H1 (cell line): ENCODE results near the gene ZGLP1.

ENCODE experiments used
- EP300 ChIP-seq, 2 experiments: IDR thresholded peaks; 1 replicate in 1 of 2; 2 replicates in 1 of 2; pipeline ENCODE4 v1.6.1; 2011 to 2012; ENCODE audit warnings: low read depth in 2 of 2, low read length in 2 of 2, mild to moderate bottlenecking in 2 of 2, borderline replicate concordance in 1 of 2, inconsistent platforms in 1 of 2, moderate library complexity in 1 of 2
- HDAC2 ChIP-seq, 2 experiments: fragments of 300-600 bp in 1 of 2; sonication (generic) in 1 of 2; IDR thresholded peaks; 2 replicates each; pipeline ENCODE4 v1.6.1; 2011 to 2012; ENCODE audit warnings: low read depth in 2 of 2, low read length in 2 of 2, mild to moderate bottlenecking in 2 of 2, moderate library complexity in 2 of 2, borderline replicate concordance in 1 of 2, inconsistent platforms in 1 of 2
- POLR2A ChIP-seq, 2 experiments: IDR thresholded peaks; 1 replicate in 1 of 2; 2 replicates in 1 of 2; pipeline ENCODE4 v1.6.1; 2011; ENCODE audit warnings: low read depth in 2 of 2, low read length in 2 of 2, mild to moderate bottlenecking in 2 of 2; ENCODE audit errors: control extremely low read depth in 1 of 2
- POLR2AphosphoS5 ChIP-seq: IDR thresholded peaks from 2 replicates; pipeline ENCODE4 v1.6.1; 2011; ENCODE audit warnings: low read depth, low read length
- RAD21 ChIP-seq, 2 experiments: IDR thresholded peaks in 1 of 2; conservative IDR thresholded peaks in 1 of 2; 2 replicates each; pipeline ENCODE4 v1.6.1; 2011; ENCODE audit warnings: low read depth in 2 of 2, low read length in 2 of 2, improper control_type of control experiment in 1 of 2, inconsistent platforms in 1 of 2, mild to moderate bottlenecking in 1 of 2, moderate library complexity in 1 of 2
- SIX5 ChIP-seq: IDR thresholded peaks from 2 replicates; pipeline ENCODE4 v1.6.1; 2011; ENCODE audit warnings: mild to moderate bottlenecking, low read depth, low read length
- SP1 ChIP-seq: IDR thresholded peaks from 2 replicates; pipeline ENCODE4 v1.6.1; 2011; ENCODE audit warnings: low read depth, low read length
- SRF ChIP-seq: IDR thresholded peaks from 2 replicates; pipeline ENCODE4 v1.6.1; 2011; ENCODE audit warnings: mild to moderate bottlenecking, low read depth, low read length, moderate library complexity
- ZNF274 ChIP-seq: IDR thresholded peaks from 2 replicates; pipeline ENCODE4 v1.7.0; 2012; ENCODE audit warnings: low read length, borderline replicate concordance; ENCODE audit errors: extremely low read depth
- TF ChIP-seq, protein P1 (sequence below), 3 experiments: IDR thresholded peaks; 1 replicate in 2 of 3; 2 replicates in 1 of 3; pipeline versions ENCODE4 v1.5.1 to v1.6.1; 2011; ENCODE audit warnings: low read length in 3 of 3, mild to moderate bottlenecking in 3 of 3, inconsistent platforms in 2 of 3, low read depth in 1 of 3, moderate library complexity in 1 of 3; ENCODE audit not compliant: insufficient read depth in 1 of 3; ENCODE audit errors: control extremely low read depth in 1 of 3
- TF ChIP-seq, protein P2 (sequence below): IDR thresholded peaks from 2 replicates; pipeline ENCODE4 v1.6.1; 2012; ENCODE audit warnings: inconsistent platforms
- TF ChIP-seq, protein P3 (sequence below): IDR thresholded peaks from 2 replicates; pipeline ENCODE4 v1.6.1; 2011; ENCODE audit warnings: low read depth, mild to moderate bottlenecking, low read length; ENCODE audit not compliant: insufficient read depth

DNA sequence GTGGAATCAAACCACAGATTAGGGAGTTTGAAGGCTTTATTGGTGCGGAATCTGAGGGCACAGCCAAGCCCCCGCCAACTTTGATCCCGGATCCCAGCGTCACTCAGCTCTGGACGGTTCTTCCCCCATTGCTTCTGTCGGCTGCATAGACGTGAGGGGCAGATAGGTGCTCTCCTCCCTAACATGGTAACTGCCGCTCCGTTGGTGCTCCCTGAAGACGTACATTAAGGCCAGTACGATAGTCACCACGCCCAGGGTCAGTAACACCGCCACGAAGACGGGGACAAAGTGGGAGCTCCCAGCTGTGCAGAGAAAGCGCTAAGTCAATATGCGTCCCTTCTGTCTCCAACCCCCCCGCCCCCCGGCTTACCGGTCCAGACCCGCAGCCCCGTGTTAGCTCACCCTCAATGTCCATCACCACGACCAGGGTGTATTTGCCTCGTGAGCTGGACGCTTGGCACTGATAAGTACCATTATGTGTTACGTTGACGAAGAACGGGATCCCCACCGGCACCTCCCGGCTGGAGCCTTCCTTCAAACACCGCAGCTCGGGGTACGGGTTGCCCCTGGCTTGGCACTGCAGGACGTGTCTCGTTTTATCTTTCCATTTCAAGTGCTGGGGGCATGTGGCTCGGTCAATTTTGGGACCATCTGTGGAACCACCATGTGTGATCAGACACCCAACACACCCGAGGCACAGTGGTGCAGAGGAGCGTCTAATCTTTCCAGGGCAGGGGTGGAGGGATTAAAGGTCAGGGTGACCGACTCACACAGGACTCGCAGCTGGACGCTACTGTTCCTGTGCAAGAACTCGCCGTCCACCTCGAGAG, 24.4 kb upstream of the ZGLP1 start:
- TF ChIP-seq, protein P1, sequence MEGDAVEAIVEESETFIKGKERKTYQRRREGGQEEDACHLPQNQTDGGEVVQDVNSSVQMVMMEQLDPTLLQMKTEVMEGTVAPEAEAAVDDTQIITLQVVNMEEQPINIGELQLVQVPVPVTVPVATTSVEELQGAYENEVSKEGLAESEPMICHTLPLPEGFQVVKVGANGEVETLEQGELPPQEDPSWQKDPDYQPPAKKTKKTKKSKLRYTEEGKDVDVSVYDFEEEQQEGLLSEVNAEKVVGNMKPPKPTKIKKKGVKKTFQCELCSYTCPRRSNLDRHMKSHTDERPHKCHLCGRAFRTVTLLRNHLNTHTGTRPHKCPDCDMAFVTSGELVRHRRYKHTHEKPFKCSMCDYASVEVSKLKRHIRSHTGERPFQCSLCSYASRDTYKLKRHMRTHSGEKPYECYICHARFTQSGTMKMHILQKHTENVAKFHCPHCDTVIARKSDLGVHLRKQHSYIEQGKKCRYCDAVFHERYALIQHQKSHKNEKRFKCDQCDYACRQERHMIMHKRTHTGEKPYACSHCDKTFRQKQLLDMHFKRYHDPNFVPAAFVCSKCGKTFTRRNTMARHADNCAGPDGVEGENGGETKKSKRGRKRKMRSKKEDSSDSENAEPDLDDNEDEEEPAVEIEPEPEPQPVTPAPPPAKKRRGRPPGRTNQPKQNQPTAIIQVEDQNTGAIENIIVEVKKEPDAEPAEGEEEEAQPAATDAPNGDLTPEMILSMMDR (IDR thresholded peaks at IDR 0.05; ENCODE audit: control extremely low read depth in 1 of 3, insufficient read depth in 1 of 3, low read depth in 1 of 3, low read length in 3 of 3), result no peak; a peak in 1 of 4 replicates
- TF ChIP-seq POLR2AphosphoS5 (no peak), SP1 (no peak), EP300 (IDR thresholded peaks at IDR 0.05; ENCODE audit: borderline replicate concordance in 1 of 2, low read depth in 2 of 2, low read length in 2 of 2) (no peak), HDAC2 (IDR thresholded peaks at IDR 0.05; ENCODE audit: borderline replicate concordance in 1 of 2, low read depth in 2 of 2, low read length in 2 of 2) (no peak; a peak in 1 of 4 replicates), SRF (no peak), RAD21 (IDR thresholded peaks at IDR 0.05 in 1 of 2, conservative IDR thresholded peaks at IDR 0.05 in 1 of 2; ENCODE audit: low read depth in 2 of 2, low read length in 2 of 2) (no peak), POLR2A (IDR thresholded peaks at IDR 0.05; ENCODE audit: control extremely low read depth in 1 of 2, low read depth in 2 of 2, low read length in 2 of 2) (no peak; a peak in 1 of 3 replicates), SIX5 (no peak), ZNF274 (no peak)
- TF ChIP-seq, protein P2, sequence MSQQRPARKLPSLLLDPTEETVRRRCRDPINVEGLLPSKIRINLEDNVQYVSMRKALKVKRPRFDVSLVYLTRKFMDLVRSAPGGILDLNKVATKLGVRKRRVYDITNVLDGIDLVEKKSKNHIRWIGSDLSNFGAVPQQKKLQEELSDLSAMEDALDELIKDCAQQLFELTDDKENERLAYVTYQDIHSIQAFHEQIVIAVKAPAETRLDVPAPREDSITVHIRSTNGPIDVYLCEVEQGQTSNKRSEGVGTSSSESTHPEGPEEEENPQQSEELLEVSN, result no peak
- TF ChIP-seq, protein P3, sequence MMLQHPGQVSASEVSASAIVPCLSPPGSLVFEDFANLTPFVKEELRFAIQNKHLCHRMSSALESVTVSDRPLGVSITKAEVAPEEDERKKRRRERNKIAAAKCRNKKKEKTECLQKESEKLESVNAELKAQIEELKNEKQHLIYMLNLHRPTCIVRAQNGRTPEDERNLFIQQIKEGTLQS, result no peak
